SKM-1 treated with dmso at 0.1 percent for 144 hours (cell line): ENCODE results near the gene XAGE3.
"Not testable (repeated sequence)": the region's sequence is repeated elsewhere in the genome, so short reads cannot be mapped to it uniquely, and the experiment has no call there.

Experiments used
- DNase-seq: peaks from one replicate; lab custom pipeline; 2025; ENCODE audit not compliant: unreplicated experiment; lab: John Stamatoyannopoulos, UW

XAGE3 gene, protein sequence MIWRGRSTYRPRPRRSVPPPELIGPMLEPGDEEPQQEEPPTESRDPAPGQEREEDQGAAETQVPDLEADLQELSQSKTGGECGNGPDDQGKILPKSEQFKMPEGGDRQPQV

DNA sequence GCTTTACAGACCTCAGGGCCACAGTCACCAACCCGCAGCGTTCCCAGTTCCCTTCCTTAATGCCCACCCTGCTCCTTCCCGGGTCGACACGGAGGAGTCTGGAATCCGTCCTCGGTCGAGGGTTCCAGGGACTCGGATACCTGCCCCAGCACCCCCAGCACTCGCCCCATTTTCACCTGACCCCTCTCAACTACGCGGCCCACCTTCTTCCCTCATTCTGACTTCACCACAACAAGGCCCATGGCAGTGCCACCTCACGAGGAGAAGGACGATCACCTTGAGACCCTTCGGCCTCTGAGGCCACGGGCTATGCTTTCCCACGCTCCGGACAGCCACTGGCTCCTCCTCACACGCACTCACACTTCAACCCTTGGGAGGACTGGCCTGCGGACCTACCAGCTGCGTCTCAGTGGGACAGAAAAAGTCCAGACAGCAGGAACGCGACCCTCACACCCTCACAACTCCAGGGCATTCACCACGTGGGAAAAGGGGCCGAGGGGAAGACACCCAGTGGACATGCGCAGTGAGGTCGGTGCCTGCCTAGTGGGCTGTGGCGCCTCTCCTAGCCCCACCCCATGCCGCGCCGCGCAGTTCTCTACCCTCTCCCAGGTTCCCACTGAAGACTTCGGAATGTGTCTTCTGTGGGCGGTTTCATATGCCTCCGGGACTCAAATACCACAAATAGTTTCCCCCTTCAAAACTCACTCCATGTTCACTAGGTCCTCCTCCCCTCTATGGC, at the start of gene XAGE3:
Gene XAGE3, minus strand, starts transcription at position 474 of the 739 bp plus-strand sequence. CDS start 950 bp downstream, outside the sequence.
- DNase-seq, result no peak

DNA sequence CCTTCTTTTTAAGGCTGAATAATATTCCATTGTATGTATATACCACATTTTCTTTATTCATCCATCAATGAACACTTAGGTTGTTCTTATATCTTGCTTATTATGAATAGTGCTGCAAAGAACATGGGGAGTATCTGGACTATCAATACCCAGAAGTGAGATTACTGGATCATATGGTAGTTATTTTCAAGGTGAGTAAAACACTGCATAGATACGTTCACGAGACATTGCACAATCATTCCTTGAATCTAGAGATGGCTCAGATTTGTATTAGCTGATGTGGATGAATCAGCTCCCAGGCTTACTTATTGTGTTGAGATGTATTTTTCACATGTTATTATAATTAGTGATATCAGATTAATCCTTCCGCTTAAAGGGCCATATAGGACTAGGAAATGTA, 46.8 kb upstream of the XAGE3 start:
- DNase-seq, result not testable (repeated sequence)

- not testable (repeated sequence) for DNase-seq
Measured at GRCh38 chrX:52913681-52914080, 45.8 kb upstream of the XAGE3 start.

DNA sequence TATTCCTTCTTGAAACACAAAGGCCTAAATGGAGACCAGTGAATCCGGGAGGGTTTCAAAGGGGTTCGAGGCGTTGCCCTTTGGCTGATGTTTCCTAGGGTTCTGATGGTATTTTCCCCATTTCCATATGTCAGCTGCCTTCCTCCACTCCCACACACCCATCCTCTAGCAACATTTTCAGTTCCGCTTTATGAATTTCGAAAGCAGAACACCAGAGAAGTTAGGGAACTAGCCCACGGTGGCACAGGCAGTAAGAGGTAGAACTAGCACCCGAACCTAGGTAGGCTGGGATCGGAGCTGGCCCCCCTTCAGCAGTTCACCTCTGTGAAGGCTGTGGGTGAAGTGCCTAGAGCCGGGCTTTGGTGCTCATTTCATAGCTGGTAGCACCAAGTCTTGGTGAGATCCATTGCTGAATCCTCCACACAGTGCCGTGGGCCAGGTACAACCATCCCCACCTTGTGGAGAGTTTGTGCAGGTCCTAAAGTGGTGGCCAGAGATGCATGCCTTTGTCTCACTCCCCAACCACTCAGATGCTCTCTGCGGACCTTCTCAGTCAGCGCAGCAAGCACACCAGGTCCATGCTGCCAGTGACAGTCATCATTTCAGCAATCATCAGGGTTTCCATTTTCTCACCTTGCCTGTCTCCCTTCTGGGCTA, 41.6 kb upstream of the XAGE3 start:
- DNase-seq, result not testable (repeated sequence)

DNA sequence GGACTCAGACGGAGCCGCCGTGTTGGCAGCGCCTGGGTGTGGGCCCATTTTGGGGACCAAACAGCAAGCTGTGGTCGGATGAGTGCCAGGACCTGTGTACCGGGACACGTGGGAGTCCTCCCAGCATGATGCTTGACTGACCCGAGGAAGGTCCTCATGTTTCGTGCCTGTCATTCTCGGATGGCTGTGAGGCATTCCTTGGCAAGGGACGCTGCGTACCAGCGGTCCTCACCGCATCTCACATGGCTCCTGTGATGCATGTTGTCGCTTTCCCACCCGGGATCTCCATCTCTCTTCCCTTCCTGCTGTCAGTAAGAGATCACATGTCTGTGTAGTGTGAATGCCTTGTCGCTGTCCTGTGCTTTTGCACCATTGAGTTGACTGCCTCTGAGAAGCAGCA, 40.0 kb upstream of the XAGE3 start:
- DNase-seq, result not testable (repeated sequence)

DNA sequence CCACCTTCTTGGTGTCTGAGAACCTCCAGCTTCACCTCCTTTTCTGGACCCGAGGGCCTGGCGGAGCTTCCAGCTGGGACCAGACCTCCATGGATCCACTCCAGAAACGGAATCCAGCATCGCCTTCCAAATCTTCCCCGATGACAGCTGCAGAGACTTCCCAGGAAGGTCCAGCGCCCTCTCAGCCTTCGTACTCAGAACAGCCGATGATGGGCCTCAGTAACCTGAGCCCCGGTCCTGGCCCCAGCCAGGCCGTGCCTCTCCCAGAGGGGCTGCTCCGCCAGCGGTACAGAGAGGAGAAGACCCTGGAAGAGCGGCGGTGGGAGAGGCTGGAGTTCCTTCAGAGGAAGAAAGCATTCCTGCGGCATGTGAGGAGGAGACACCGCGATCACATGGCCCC, 39.3 kb upstream of the XAGE3 start:
- not testable (repeated sequence) for DNase-seq

DNA sequence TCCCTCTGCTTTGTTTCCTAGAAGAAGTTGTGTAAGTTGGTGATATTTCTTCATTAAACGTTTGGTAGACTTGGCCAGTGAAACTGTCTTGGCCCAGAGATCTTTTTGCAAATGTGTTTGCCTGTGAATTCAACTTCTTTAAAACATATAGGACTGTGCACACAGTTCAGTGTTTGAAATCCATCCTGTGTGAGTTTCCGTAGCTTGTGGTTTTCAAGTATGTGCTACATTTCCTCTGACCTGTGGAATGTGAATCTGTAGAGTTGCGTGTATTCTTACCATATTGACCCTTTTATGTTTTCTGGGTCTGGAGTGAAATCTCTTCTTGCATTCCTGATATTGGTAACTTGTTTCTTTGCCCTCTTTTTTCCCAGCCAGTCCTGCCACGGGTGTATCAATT, 38.2 kb upstream of the XAGE3 start:
- DNase-seq, result not testable (repeated sequence)

GRCh38 chrX:52905531-52905930, 37.6 kb upstream of the XAGE3 start:
- DNase-seq, result not testable (repeated sequence)

- DNase-seq, result not testable (repeated sequence)
Measured at GRCh38 chrX:52896855-52897709, 29.2 kb upstream of the XAGE3 start, which contains the start of gene FAM156B. FAM156B (plus strand) TSS chrX:52897330; CDS start chrX:52907226, 9,896 bp downstream.

GRCh38 chrX:52896438-52896837, 28.6 kb upstream of the XAGE3 start:
- not testable (repeated sequence) for DNase-seq

DNA sequence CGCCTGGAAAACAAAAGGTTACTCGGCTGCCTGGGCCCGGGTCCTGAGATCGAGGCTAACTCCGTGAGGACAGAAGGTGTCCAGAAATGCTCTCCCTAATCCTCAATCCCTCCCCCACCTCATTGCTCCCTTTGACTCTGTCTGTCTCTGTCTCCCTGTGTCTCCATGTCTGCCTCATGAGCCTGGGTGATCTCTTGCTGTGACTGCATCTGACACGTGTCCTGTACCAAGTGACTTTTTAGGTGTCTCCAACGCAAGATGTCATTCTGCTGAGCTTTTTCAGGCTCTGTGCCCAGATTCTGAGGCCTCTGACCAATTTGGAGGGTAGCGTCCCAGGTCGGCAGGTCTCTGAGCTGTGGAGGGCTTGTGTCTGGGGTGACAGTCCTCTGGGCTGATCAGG, 20.2 kb upstream of the XAGE3 start:
- DNase-seq, result not testable (repeated sequence)

DNA sequence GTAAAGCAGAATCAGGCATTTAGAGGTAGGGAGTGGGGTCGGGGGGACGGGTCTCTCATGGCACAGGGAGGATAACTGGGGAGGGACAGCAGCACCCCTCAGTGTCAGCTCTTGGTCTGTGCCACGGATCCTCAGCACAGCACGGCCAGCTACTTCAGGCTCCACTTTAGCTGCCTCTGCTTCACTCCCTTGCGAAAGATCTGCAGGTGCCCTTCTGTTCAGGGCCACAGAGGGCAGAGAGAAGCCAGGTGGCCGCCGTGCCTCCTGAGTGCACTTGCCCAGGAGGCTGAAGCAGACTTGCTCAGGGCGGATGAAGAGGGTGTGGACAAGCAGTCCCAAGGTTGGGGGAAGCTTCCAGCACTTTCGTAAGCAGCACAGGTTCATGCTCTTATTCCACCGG, 19.6 kb upstream of the XAGE3 start:
- DNase-seq, result not testable (repeated sequence)

GRCh38 chrX:52876386-52876785, 8.5 kb upstream of the XAGE3 start:
- not testable (repeated sequence) for DNase-seq

GRCh38 chrX:52875436-52875835, 7.6 kb upstream of the XAGE3 start:
- not testable (repeated sequence) for DNase-seq

DNA sequence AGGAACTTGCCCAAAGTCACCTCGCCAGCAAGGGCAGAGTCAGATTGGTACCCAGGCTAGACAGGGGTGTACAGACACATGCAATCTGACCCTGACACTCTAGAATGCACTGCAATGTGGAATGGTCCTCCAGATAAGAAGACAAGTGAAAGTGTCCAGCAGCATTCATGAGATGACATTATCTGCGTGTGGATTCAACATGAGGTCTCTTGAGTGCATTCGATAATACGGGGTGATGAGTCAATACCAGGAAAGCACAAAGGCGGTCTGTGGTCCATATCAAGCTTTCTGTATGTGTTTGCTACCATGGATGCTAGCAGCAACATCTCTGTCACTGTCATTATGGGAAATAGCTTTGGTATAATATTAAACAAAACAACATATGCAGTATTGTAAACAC, 6.8 kb upstream of the XAGE3 start:
- DNase-seq, result no peak

- not testable (repeated sequence) for DNase-seq
Measured at GRCh38 chrX:52873825-52874224, 5.9 kb upstream of the XAGE3 start.

DNA sequence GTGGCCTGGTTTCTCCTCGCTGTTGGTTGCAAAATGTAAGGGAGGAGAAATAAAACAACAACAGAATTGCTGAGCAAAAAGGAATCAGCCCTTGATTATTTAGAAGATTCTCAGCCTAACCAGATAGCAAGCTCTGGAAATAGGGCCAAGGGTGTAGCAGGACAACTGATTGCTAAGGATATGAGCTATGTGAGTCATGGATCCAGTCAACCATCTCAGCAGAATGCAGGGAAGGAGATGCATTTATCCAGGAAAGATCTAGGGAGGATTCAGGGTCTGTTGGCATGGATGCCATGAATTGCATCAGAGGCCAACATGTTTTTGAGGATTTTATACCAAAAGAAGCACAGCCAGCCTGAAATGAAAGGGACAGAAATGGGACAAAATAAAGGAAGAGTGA, 2.2 kb upstream of the XAGE3 start:
- DNase-seq, result no peak

- DNase-seq, result no peak
Measured at GRCh38 chrX:52865343-52865998, 2.4 kb downstream of the XAGE3 start.

GRCh38 chrX:52856991-52857525, 10.8 kb downstream of the XAGE3 start:
- DNase-seq, result not testable (repeated sequence)

DNA sequence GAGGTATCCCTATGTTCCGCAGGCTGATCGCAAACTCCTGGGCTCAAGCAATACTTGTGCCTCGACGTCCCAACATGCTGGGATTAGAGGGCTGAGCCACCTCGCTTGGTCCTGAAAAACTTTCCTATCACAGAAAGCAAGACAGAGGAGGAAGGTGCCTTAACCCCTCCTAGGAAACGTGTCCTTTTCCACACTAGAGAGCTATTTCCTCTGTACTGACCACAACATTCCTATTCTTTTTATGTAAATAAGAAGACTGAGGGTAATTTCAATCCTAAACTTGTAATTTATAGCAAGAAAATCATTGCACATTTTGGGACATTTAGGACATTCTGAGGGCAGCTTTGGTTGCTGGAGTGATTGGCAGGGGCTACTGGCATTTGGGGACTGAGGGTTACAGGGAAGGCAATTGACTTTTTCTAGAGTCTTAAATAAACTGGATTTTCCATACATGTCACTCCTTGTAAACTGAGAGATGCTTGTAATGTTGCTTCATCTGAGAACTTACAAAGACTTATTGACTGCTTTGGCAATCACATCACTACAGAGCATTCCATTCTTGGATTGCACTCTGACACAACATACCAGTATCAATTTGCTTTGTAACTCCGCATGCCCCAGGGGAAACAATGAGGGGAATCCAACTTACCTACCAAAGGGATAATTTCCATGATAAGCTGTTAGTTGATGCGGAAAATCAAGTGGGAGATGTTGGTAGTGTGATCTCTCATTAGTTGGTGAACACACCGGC, 15.6 kb downstream of the XAGE3 start:
- DNase-seq, result no peak
